IMR-90 (cell line): ENCODE data around the gene RNF212B.

Source experiments
- CEBPB ChIP-seq: IDR thresholded peaks from 2 replicates; pipeline ENCODE4 v1.6.1; 2012; ENCODE audit warnings: low read depth, low read length, improper control_type of control experiment
- CTCF ChIP-seq: conservative IDR thresholded peaks from 2 replicates; pipeline ENCODE4 v1.5.1; 2012; ENCODE audit warnings: mild to moderate bottlenecking, low read depth, low read length, improper control_type of control experiment
- FOS ChIP-seq: fragments of 150-350 bp; IDR thresholded peaks from 2 replicates; pipeline ENCODE4 v1.6.1; 2016; ENCODE audit warnings: low read depth, low read length
- MAFK ChIP-seq: IDR thresholded peaks from 2 replicates; pipeline ENCODE4 v1.6.1; 2012; ENCODE audit warnings: low read depth, low read length, improper control_type of control experiment
- MXI1 ChIP-seq: IDR thresholded peaks from 2 replicates; pipeline ENCODE4 v1.6.1; 2012; ENCODE audit warnings: low read depth, mild to moderate bottlenecking, low read length, moderate library complexity, borderline replicate concordance
- POLR2A ChIP-seq: IDR thresholded peaks from 2 replicates; pipeline ENCODE4 v1.6.1; 2012; ENCODE audit warnings: mild to moderate bottlenecking, low read depth, low read length
- RAD21 ChIP-seq: IDR thresholded peaks from 2 replicates; pipeline ENCODE4 v1.6.1; 2012; ENCODE audit warnings: low read length, improper control_type of control experiment
- RCOR1 ChIP-seq: IDR thresholded peaks from 2 replicates; pipeline ENCODE4 v1.6.1; 2012; ENCODE audit warnings: mild to moderate bottlenecking, low read length, improper control_type of control experiment; ENCODE audit not compliant: insufficient replicate concordance
- RFX5 ChIP-seq: IDR thresholded peaks from 2 replicates; pipeline ENCODE4 v1.8.0; 2012; ENCODE audit warnings: low read depth, mild to moderate bottlenecking, low read length, moderate library complexity

GRCh38 chr14:23208324-23208723 is 29.4 kb upstream of the RNF212B start:
- no peak for TF ChIP-seq POLR2A
- no peak for TF ChIP-seq CTCF
- no peak for TF ChIP-seq FOS
- TF ChIP-seq RAD21, result no peak
- TF ChIP-seq RCOR1, result no peak
- no peak for TF ChIP-seq RFX5
- TF ChIP-seq CEBPB, result no peak
- TF ChIP-seq MAFK, result no peak
- no peak for TF ChIP-seq MXI1
